Measurements from ENCODE around the gene BHLHA9.

DNA sequence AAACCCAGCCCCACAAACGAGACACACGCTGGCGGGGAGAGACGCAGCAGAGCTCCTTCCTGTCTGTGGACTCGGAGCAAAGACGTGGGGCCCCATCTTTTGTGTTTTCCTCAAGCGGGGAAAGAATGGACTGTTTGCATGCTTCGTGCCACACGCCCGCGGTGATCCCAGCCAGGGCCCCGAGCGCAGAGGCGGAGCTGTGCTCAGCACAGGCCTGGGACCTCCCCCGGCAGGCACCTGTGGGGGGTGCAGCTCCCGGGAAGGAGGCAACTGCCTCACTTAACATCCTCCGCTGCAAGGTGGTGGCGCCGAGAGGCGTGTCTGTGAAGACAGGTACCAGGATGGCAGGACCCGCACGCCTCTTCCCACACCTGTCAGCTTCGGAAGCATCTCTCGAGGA, 28.4 kb downstream of the BHLHA9 start:
- TF ChIP-seq, protein P1, sequence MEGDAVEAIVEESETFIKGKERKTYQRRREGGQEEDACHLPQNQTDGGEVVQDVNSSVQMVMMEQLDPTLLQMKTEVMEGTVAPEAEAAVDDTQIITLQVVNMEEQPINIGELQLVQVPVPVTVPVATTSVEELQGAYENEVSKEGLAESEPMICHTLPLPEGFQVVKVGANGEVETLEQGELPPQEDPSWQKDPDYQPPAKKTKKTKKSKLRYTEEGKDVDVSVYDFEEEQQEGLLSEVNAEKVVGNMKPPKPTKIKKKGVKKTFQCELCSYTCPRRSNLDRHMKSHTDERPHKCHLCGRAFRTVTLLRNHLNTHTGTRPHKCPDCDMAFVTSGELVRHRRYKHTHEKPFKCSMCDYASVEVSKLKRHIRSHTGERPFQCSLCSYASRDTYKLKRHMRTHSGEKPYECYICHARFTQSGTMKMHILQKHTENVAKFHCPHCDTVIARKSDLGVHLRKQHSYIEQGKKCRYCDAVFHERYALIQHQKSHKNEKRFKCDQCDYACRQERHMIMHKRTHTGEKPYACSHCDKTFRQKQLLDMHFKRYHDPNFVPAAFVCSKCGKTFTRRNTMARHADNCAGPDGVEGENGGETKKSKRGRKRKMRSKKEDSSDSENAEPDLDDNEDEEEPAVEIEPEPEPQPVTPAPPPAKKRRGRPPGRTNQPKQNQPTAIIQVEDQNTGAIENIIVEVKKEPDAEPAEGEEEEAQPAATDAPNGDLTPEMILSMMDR (IDR thresholded peaks at IDR 0.05), result no peak
- TF ChIP-seq, protein P2, sequence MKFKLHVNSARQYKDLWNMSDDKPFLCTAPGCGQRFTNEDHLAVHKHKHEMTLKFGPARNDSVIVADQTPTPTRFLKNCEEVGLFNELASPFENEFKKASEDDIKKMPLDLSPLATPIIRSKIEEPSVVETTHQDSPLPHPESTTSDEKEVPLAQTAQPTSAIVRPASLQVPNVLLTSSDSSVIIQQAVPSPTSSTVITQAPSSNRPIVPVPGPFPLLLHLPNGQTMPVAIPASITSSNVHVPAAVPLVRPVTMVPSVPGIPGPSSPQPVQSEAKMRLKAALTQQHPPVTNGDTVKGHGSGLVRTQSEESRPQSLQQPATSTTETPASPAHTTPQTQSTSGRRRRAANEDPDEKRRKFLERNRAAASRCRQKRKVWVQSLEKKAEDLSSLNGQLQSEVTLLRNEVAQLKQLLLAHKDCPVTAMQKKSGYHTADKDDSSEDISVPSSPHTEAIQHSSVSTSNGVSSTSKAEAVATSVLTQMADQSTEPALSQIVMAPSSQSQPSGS (CRISPR knock-in tag; IDR thresholded peaks at IDR 0.05; ENCODE audit: borderline replicate concordance, low read depth), result no peak
- TF ChIP-seq, protein P3, sequence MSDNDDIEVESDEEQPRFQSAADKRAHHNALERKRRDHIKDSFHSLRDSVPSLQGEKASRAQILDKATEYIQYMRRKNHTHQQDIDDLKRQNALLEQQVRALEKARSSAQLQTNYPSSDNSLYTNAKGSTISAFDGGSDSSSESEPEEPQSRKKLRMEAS (CRISPR knock-in tag; IDR thresholded peaks at IDR 0.05), result no peak
- no peak for TF ChIP-seq CREB1 (CRISPR knock-in tag; IDR thresholded peaks at IDR 0.05)

All from WTC11 (cell line).